HG03354 (cell line): Measurements from ENCODE around the gene TOMM5.

Experiments used
- ATAC-seq: cut with Tn5 transposase; IDR thresholded peaks from one replicate; pipeline ENCODE4 v1.9.1; 2021; ENCODE audit warnings: mild to moderate bottlenecking; ENCODE audit not compliant: unreplicated experiment, poor library complexity, severe bottlenecking

The TOMM5 gene

DNA sequence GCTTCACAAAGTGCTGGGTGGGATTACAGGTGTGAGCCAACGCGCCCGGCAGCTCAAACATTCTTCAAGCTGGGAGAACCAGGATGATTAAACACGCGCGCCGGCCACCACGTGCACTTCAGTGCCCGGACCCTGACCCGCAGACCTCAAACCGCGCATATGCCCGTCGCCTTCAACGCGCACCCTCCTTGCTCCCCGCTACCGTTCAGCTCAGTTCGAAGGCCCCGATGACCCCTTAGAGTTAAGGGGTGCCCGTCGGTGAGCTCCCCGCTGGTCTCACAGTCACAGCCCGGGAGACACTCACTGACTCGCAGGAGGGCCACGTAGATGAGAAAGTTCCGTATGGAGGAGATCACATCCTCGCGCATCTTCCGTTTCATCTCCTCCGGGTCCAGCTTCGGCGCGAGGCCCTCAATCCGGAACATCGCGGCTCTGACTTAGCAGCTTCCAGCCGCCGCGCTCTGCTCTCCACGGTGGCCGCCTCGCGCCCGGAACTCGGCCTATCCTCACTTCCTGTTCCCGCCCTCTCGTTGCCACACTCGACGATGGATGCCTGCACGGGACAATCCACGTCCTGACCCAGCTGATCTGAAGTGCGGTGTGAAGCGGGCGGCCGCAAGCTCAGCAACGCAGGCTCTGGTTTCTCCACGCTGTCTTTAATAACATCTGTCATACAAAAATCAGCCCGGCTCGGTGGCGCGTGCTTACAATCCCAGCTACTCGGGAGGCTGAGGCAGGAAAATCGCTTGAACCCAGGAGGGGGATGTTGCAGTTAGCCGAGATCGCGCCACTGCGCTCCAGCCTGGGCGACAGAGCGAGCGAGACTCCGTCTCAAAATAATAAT lies at the start of gene TOMM5:
TSS of gene TOMM5 (minus strand) at position 490 of the 844 bp plus-strand sequence. CDS start at position 425, 65 bp downstream.
- peak; percentile 94 for ATAC-seq

- no peak for ATAC-seq
Observed at GRCh38 chr9:37641331-37641730, 48.9 kb upstream of the TOMM5 start.

GRCh38 chr9:37640246-37640645 lies 47.8 kb upstream of the TOMM5 start:
- no peak for ATAC-seq

DNA sequence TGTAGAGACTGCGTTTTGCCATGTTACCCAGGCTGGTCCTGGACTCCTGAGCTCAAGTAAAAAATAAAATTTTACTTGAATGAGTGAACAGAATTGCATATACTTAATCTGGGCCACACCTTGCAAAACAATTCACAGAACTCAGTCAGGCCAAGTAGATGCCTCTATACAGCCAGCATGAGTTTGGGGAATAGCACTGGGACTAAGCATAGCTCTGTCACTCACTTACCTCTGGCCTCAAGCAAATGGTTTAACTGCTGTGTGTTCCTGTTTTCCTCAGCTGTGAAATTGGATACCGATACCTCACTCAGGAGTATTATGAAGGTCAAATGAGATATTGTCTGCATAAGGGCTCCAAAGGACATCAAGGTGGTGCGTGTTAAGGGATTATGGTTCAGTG lies 47.4 kb upstream of the TOMM5 start:
- ATAC-seq: no peak

- no peak for ATAC-seq
Observed at GRCh38 chr9:37639109-37639762, 46.8 kb upstream of the TOMM5 start.

DNA sequence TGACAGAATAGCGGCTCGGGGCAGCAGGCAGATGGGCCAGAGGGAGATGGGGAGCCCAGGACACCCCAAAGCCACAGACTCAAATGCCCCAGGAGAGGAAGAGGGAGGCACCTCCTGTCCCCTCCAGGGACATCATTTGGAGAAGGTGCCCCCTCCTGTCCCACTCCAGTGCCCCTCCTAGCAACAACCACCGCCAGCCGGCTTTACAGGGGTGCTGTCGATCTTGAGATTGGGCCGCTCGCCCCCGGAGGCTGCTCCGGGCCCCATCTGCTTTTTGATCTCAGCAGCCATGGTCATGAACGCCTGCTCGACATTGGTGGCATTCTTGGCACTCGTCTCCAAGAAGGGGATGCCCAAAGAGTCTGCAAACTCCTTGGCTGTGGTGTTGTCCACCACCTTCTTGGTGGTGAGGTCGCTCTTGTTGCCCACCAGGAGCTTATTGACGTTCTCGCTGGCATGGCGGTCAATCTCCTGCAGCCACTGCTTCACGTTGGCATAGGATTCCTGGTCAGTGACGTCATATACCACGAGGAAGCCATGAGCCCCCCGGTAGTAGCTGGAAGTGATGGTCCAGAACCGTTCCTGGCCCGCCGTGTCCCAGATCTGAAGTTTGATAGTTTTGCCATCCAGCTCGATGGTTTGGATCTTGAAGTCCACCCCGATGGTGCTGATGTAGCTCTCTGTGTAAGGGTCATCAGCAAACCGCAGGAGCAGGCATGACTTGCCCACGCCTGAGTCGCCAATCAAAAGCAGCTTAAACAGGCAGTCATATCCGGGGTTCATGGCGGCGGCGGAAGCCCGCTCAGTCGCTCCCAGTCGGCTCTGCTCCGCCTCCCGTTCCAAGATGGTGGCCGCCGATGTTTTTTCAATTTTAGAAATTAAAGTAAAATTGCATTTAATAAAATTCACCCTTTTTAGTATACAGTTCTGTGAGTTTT lies 44.4 kb upstream of the TOMM5 start:
- ATAC-seq: no peak

- ATAC-seq: no peak
Observed at GRCh38 chr9:37635808-37636207, 43.4 kb upstream of the TOMM5 start.

DNA sequence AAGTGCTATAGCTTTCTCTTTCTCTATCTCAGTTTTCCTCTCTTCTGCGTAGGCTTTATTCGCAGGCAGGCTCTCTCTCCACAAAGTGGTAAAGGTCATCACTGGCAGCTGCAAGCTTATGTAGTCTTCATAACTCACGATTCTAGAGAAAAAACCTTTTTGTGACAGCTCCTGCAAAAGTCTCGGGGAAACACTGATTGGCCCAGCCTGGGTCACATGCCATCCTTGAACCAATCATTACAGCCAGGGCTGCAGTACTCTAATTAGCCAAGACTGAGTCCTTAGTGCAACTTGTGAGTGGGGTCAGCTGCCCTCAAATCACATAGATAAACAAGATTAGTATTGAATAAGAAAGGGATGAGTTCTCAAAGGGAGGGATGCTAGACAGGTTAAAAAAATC lies 40.1 kb upstream of the TOMM5 start:
- ATAC-seq: no peak

DNA sequence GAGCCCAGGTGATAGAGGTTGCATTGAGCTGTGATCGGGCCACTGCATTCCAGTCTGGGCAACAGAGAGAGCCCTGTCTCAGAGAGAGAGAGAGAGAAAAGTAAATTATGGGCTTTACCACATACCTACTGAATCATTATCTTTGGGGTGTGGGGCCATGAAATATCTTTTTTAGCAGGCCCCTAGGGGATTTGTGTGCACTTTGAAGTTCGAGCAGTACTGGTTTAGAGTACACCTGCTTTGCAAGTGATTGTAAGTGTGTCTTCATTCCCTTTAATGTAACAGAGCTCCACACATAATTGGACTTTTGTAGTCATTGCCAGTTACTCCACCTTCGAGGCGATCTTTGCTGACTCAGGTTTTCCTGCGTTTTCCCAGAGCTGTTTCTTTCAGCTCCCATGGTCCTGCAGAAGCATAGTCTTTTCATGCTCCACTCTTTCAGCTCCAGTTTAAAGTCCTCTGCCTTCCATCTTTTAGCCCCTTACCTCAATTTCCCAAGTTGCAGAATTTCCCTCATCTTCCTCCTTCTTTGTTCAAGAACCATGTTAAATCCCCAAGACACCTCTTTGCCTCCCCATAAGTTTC lies 34.4 kb upstream of the TOMM5 start:
- no peak for ATAC-seq

DNA sequence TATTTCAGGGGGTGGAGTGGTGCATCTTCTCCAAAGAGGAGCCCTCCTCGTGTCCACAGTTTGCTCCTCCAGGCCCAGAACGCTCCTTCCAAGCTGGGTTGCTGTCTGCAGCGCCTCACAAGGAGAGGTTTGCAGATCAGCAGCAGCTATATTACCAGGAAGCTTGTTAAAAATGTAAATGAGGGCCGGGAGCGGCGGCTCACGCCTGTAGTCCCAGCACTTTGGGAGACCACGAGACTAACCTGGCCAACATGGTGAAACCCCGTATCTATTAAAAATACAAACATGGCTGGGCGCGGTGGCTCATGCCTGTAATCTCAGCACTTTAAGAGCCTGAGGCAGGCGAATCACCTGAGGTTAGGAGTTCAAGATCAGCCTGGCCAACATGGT lies 33.4 kb upstream of the TOMM5 start:
- ATAC-seq: no peak

- ATAC-seq: no peak
Observed at GRCh38 chr9:37625036-37625757, 32.8 kb upstream of the TOMM5 start.

- ATAC-seq: no peak
Observed at GRCh38 chr9:37624073-37624472, 31.7 kb upstream of the TOMM5 start.

DNA sequence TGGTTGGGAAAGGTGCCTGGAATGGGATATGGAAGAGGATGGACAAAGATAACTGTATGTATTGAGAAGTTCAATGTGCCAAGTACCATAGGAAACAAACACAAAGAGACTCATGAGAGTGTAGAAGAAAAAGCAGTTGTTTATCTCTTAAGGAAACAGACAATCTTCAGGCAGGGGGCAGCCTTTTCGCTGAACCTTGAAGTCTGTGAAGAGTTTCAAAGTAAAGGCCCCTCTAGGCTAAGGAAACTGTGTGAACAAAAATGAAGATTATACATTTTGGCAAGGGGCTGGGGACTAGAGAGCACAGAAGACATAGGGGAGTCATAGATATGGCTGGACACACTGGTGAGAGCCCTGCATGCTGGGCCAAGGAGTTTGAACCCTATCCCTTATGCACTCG lies 30.9 kb upstream of the TOMM5 start:
- ATAC-seq: no peak

GRCh38 chr9:37622462-37622861 lies 30.1 kb upstream of the TOMM5 start:
- ATAC-seq: no peak

DNA sequence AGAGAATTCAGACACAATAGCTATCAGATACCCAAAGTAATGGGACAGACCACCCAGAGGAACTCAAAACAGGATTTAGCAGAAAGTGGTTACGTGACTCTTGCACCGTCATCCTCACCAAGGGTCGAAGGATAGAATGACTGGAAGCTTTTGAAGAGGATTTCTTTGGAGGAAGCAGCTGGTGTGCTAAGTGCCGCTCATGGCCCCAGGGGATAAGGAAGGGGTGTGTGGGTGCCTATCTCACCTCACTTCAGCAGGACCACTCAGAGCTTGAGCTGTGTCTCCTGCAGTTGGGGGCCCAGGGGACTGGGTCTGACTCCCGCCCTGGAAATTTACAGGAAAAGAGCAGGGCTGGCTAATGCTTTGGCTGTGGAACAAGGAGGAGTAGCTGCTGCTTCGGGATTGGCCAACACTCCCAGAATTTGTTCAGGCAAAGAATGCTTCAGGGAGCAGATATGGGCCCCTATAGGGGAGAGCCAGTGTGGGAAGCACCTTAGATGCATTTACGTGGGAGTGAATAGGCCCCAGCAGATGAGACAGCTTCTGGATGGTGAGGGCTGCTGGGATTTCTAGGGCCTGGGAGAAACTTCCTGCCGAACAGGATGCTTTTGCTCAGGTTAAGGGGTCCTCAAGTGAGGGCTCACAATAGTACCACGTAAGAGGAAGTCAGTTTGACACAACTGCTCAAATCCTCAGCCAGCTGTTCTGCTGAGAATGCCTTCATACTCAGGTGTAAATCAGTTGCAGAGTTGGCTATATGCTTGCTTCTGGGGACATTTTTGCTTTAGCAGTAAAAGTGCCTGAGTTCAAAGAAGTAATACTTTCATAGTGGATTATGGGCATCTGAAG lies 29.1 kb upstream of the TOMM5 start:
- no peak for ATAC-seq

DNA sequence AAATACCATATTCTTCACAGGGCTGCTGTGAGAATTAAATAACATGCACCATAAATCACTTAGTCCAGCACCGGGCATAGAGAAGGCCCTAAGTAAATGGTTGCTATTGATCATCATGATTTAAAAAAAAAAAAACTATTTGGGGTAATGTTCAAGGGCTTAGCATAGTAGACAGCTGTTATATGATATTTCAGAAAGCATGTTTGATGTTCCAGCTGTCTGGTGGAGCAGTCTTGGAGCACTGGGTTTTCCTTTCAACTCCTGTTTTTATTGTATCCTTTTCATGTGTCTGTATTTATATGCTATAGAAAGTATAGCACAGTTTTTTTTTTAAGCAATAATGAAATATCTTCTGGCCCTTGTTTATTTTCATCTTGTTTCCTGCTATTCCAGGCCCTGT lies 28.0 kb upstream of the TOMM5 start:
- no peak for ATAC-seq

GRCh38 chr9:37619806-37620205 lies 27.4 kb upstream of the TOMM5 start:
- no peak for ATAC-seq

DNA sequence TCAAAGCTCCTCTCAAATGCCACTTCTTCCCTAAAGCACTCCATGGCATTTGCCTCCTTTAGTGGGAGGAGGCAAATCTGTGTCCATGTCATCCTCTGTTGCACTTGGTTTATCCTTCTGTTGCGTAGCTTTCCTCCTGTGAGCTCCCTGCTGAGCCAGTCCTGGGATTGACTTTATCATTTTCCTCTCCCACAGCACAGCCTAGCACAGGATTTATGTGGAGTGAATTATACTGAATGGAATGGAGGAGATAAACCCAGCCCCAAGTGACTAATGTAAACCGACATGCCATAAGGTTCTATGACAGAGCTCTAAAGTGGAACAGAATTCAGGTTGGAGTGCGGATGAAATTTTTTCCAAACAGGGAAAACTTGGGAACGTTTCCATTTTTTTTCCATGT lies 26.4 kb upstream of the TOMM5 start:
- ATAC-seq: no peak
